NB4 (cell line): ENCODE measurements around the gene CCDC177.

Experiments
- MYC ChIP-seq: IDR thresholded peaks from 2 replicates; pipeline ENCODE4 v1.6.1; 2011; ENCODE audit warnings: low read depth, low read length
- POLR2A ChIP-seq: IDR thresholded peaks from 2 replicates; pipeline ENCODE4 v1.6.1; 2011; ENCODE audit warnings: mild to moderate bottlenecking; ENCODE audit not compliant: insufficient read length; ENCODE audit errors: extremely low read depth
- TF ChIP-seq, protein P1 (sequence below): IDR thresholded peaks from 2 replicates; pipeline ENCODE4 v1.6.1; 2011; ENCODE audit warnings: low read depth, low read length
- TF ChIP-seq, protein P2 (sequence below): IDR thresholded peaks from one replicate; pipeline ENCODE4 v1.5.1; 2012; ENCODE audit warnings: low read depth, low read length

DNA sequence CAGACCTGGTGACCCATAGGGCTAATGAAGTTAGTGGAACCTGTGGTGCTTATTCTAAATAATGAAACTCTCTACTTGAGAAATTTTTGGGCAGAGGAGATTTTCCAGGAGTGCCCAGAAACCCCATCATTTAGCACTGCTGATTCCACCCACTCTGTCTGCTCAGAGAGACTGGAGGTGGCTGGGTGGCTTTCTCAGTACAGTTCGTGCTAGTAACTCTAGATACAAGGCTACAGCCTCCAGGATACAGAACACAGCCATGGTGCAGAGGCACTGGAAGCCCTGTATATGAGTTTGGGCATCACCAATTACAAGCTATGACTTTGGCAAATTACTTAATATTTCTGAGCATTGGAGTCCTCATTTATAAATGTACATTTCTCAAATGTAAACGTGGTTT, 32.4 kb downstream of the CCDC177 start:
- no peak for TF ChIP-seq POLR2A
- TF ChIP-seq, protein P1, sequence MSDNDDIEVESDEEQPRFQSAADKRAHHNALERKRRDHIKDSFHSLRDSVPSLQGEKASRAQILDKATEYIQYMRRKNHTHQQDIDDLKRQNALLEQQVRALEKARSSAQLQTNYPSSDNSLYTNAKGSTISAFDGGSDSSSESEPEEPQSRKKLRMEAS = no peak
- TF ChIP-seq, protein P2, sequence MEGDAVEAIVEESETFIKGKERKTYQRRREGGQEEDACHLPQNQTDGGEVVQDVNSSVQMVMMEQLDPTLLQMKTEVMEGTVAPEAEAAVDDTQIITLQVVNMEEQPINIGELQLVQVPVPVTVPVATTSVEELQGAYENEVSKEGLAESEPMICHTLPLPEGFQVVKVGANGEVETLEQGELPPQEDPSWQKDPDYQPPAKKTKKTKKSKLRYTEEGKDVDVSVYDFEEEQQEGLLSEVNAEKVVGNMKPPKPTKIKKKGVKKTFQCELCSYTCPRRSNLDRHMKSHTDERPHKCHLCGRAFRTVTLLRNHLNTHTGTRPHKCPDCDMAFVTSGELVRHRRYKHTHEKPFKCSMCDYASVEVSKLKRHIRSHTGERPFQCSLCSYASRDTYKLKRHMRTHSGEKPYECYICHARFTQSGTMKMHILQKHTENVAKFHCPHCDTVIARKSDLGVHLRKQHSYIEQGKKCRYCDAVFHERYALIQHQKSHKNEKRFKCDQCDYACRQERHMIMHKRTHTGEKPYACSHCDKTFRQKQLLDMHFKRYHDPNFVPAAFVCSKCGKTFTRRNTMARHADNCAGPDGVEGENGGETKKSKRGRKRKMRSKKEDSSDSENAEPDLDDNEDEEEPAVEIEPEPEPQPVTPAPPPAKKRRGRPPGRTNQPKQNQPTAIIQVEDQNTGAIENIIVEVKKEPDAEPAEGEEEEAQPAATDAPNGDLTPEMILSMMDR = no peak
- TF ChIP-seq MYC = no peak
